BJ (cell line): ENCODE data around the gene PPFIA2. TPM values are rescaled to one million over a fixed set of nuclear protein-coding genes. Genes with fewer than 3 reads are reported as not detected.

Experiments
- CTCF ChIA-PET: fragments of 350-600 bp; formaldehyde crosslinking; extraction: SDS; loops from one replicate; lab custom pipeline; 2021; ENCODE audit warnings: antibody characterized with exemption, inconsistent platforms; lab: Yijun Ruan, JAX
- POLR2A ChIA-PET: fragments of 300-600 bp; sonication (Branson Sonifier 250); formaldehyde crosslinking; extraction: SDS; loops from one replicate; lab custom pipeline; 2021; ENCODE audit warnings: antibody characterized with exemption; lab: Charles Lee
- DNase-seq: peaks from one replicate; pipeline ENCODE4 v3.0.0-alpha.2; 2011; ENCODE audit warnings: low read depth
- H3K27me3 ChIP-seq: 2 replicates; pipeline ENCODE4 v1.6.0; 2011; ENCODE audit warnings: low read length; ENCODE audit not compliant: control insufficient read depth, insufficient read depth
- H3K36me3 ChIP-seq: 2 replicates; pipeline ENCODE4 v1.5.1; 2011; ENCODE audit warnings: low read length; ENCODE audit not compliant: control insufficient read depth, insufficient read depth
- H3K4me3 ChIP-seq: 2 replicates; pipeline ENCODE4 v1.5.1; 2011; ENCODE audit warnings: low read depth, mild to moderate bottlenecking, control low read depth, low read length
- polyA minus RNA-seq: library from RNA; depleted of rRNA, polyadenylated mRNA; stranded (reverse); fragments of >200 nt; gene quantifications from 2 replicates; pipeline ENCODE4 v1.2.3, GENCODE V29; 2011; rRNA and poly(A)+ RNA removed
- polyA plus RNA-seq: library from polyadenylated mRNA; depleted of rRNA; stranded (reverse); fragments of >200 nt; gene quantifications from 2 replicates; pipeline ENCODE4 v1.2.3, GENCODE V29; 2011; rRNA removed
- TF ChIP-seq, protein P1 (sequence below): IDR thresholded peaks from 2 replicates; pipeline ENCODE4 v1.5.1; 2011; ENCODE audit warnings: low read depth, mild to moderate bottlenecking, control low read depth, inconsistent platforms, low read length, moderate library complexity; ENCODE audit not compliant: insufficient read depth

PPFIA2 gene
- polyA plus RNA-seq: not detected in 2 replicates
- not detected in 2 replicates for polyA minus RNA-seq

GRCh38 chr12:81759190-81760051, at the start of gene PPFIA2:
TSS of gene PPFIA2 (minus strand) at chr12:81759350.
- CTCF ChIA-PET: interaction anchor here (1.1 kb wide), 1 partner anchor 22 kb away, joined by 4 read pairs; no protein-coding TSS in a partner anchor

DNA sequence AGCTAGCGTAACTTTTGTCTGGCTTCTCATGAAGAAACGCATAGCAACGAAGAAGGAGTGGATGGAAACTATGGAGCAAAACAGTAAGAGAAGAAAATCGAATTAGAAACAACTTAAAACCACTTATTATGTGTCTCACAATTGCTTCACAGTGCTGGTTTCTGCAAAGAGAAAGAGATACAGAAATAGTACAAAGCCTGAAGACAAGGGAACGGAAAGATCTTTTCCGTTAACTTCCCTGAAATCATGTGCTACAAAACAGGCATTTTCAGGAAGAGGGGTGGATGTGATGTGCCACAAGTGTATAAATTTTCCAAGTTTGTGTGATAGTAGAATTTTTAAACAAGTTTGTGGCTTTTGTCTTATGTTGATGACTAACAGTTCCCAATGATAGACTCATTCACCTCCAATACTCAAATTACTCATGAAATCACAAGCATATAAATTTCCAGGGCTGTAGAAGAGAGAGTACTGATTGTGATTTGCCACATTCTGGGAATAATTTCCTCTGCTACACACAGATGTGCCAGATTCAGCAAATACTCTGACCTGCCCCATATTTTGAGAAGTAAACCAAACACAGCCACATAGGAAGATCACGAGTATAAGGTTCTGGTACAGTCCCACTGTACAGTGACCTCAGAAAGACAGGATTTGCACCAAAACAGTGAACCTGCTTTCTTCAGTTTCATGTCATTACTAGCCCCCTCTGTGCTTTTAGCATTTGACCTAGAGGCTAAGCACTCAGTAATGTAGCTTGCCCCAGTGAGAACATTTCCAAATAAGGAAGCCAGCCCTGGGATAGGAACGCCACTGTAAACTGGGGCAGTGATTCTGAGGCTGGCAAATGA, 41.4 kb upstream of the PPFIA2 start:
- H3K4me3 ChIP-seq: no peak overlapping the region
- no peaks in the 10 kb centered on the region for H3K27me3 ChIP-seq
- CTCF ChIA-PET: no interaction called here
- no peak for DNase-seq
- TF ChIP-seq, protein P1, sequence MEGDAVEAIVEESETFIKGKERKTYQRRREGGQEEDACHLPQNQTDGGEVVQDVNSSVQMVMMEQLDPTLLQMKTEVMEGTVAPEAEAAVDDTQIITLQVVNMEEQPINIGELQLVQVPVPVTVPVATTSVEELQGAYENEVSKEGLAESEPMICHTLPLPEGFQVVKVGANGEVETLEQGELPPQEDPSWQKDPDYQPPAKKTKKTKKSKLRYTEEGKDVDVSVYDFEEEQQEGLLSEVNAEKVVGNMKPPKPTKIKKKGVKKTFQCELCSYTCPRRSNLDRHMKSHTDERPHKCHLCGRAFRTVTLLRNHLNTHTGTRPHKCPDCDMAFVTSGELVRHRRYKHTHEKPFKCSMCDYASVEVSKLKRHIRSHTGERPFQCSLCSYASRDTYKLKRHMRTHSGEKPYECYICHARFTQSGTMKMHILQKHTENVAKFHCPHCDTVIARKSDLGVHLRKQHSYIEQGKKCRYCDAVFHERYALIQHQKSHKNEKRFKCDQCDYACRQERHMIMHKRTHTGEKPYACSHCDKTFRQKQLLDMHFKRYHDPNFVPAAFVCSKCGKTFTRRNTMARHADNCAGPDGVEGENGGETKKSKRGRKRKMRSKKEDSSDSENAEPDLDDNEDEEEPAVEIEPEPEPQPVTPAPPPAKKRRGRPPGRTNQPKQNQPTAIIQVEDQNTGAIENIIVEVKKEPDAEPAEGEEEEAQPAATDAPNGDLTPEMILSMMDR: no peak
- H3K36me3 ChIP-seq: no peaks in the 10 kb centered on the region
- POLR2A ChIA-PET: no interaction called here

More at GRCh38 chr12:81759190-81760051, at the start of gene PPFIA2:
- TF ChIP-seq, protein P1: no peak
- POLR2A ChIA-PET: no interaction called here
- no peaks in the 10 kb centered on the region for H3K27me3 ChIP-seq
- peak within 1 kb of the TSS; percentile 33 for H3K4me3 ChIP-seq
- no peaks in the 10 kb centered on the region for H3K36me3 ChIP-seq
- DNase-seq: no peak

DNA sequence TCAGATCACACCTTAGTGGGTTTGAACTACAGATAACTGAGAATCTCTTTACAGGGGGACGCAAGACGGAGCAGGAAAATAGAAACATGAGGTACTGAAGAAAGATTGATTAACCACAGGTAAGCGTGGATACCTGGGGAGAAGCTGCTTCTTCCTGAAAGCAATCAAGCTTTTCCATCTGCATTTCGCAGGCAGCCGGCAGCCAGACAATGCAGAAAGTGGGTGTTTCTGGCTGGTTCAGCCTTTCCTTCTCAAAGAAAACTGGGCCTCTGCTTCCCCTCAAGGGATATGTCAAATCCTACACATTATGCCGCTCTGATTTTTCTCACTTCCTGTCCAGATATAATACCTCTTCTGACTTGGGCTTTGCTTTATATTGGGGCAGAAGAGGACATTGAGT, 39.1 kb upstream of the PPFIA2 start:
- no peak for DNase-seq
- Histone ChIP-seq H3K4me3 (no peak overlapping the region), H3K27me3 (no peaks in the 10 kb centered on the region), H3K36me3 (no peaks in the 10 kb centered on the region)
- CTCF ChIA-PET: no interaction called here
- POLR2A ChIA-PET: no interaction called here
- TF ChIP-seq, protein P1: no peak

DNA sequence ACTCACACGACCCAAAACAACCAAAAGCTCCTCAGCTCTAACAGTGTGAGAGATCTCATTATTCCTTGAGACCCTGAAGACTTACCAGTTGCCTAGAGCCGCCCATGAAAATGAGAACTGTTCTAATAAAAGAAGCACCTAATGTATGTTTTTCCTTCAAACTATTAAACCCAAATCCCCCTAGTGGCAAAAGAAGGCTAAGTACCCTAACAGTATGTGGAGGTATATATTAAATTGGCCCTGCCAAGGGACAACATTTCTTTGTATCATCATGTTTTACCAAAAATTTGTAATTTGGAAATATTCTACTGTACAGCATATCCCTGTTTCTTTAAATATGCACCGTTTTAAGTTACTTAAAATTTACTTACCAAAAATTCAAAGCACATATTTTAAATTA, 38.0 kb upstream of the PPFIA2 start:
- TF ChIP-seq, protein P1: no peak
- H3K4me3 ChIP-seq: no peak overlapping the region
- ChIA-PET CTCF (no interaction called here), POLR2A (no interaction called here)
- H3K27me3 ChIP-seq: no peaks in the 10 kb centered on the region
- DNase-seq: no peak
- H3K36me3 ChIP-seq: no peaks in the 10 kb centered on the region

- POLR2A ChIA-PET: no interaction called here
- TF ChIP-seq, protein P1: no peak
These were observed 33.5 kb upstream of the PPFIA2 start for GRCh38 chr12:81792666-81793065.

More at GRCh38 chr12:81792666-81793065, 33.5 kb upstream of the PPFIA2 start:
- Histone ChIP-seq H3K36me3 (no peaks in the 10 kb centered on the region), H3K27me3 (no peaks in the 10 kb centered on the region), H3K4me3 (no peak overlapping the region)
- DNase-seq: no peak
- CTCF ChIA-PET: no interaction called here
